Trophoblast cell (in vitro differentiated cells and primary cell): ENCODE data around the gene UROS.

Source experiments
- DNase-seq, 2 donors: peaks; one replicate each; pipeline ENCODE4 v3.0.0-alpha.2; 2016
- H2AFZ ChIP-seq: 2 replicates; pipeline ENCODE4 v1.6.1; 2013; ENCODE audit warnings: low read length, moderate library complexity, mild to moderate bottlenecking; ENCODE audit not compliant: insufficient read depth, poor library complexity
- H2AK5ac ChIP-seq: 2 replicates; pipeline ENCODE4 v1.6.1; 2013; ENCODE audit warnings: mild to moderate bottlenecking, low read length
- H2BK120ac ChIP-seq: 2 replicates; pipeline ENCODE4 v1.6.1; 2013; ENCODE audit warnings: low read length, mild to moderate bottlenecking, moderate library complexity; ENCODE audit not compliant: insufficient read depth, poor library complexity
- H2BK12ac ChIP-seq: 2 replicates; pipeline ENCODE4 v1.6.1; 2013; ENCODE audit warnings: mild to moderate bottlenecking, low read length, moderate library complexity
- H2BK5ac ChIP-seq: 2 replicates; pipeline ENCODE4 v1.6.1; 2013; ENCODE audit warnings: low read length, low read depth, moderate library complexity, mild to moderate bottlenecking; ENCODE audit not compliant: poor library complexity
- H3K14ac ChIP-seq: 2 replicates; pipeline ENCODE4 v1.6.1; 2013; ENCODE audit warnings: mild to moderate bottlenecking, low read length
- H3K18ac ChIP-seq: 2 replicates; pipeline ENCODE4 v1.6.1; 2013; ENCODE audit warnings: mild to moderate bottlenecking, low read length
- H3K23ac ChIP-seq: 2 replicates; pipeline ENCODE4 v1.6.1; 2013; ENCODE audit warnings: low read length
- H3K27ac ChIP-seq: 2 replicates; pipeline ENCODE4 v1.5.1; 2013; ENCODE audit warnings: low read depth, mild to moderate bottlenecking, inconsistent platforms, low read length, moderate library complexity
- H3K27me3 ChIP-seq: 2 replicates; pipeline ENCODE4 v1.6.1; 2013; ENCODE audit warnings: inconsistent platforms, mild to moderate bottlenecking, low read length, moderate library complexity; ENCODE audit not compliant: insufficient read depth
- H3K36me3 ChIP-seq, 2 experiments: 1 replicate in 1 of 2; 2 replicates in 1 of 2; pipeline ENCODE4 v1.6.1; 2013; ENCODE audit warnings: low read length in 2 of 2, mild to moderate bottlenecking in 2 of 2, moderate library complexity in 1 of 2; ENCODE audit not compliant: insufficient read depth in 2 of 2, control insufficient read depth in 1 of 2
- H3K4ac ChIP-seq: 2 replicates; pipeline ENCODE4 v1.6.1; 2013; ENCODE audit warnings: low read depth, mild to moderate bottlenecking, low read length, moderate library complexity
- H3K4me1 ChIP-seq, 2 experiments: 1 replicate in 1 of 2; 2 replicates in 1 of 2; pipeline ENCODE4 v1.6.1; 2013; ENCODE audit warnings: low read length in 2 of 2, mild to moderate bottlenecking in 2 of 2, moderate library complexity in 1 of 2; ENCODE audit not compliant: insufficient read depth in 2 of 2, control insufficient read depth in 1 of 2
- H3K4me2 ChIP-seq: 2 replicates; pipeline ENCODE4 v1.6.1; 2013; ENCODE audit warnings: inconsistent platforms, mild to moderate bottlenecking, low read length, moderate library complexity
- H3K4me3 ChIP-seq: 2 replicates; pipeline ENCODE4 v1.5.1; 2013; ENCODE audit warnings: mild to moderate bottlenecking, low read depth, low read length, inconsistent platforms
- H3K79me1 ChIP-seq: one replicate; pipeline ENCODE4 v1.6.1; 2013; ENCODE audit warnings: low read length
- H3K79me2 ChIP-seq: 2 replicates; pipeline ENCODE4 v1.6.1; 2013; ENCODE audit warnings: low read length, mild to moderate bottlenecking; ENCODE audit not compliant: control insufficient read depth, insufficient read depth, poor library complexity
- H3K9ac ChIP-seq: 2 replicates; pipeline ENCODE4 v1.6.1; 2013; ENCODE audit warnings: mild to moderate bottlenecking, low read length
- H3K9me3 ChIP-seq: 2 replicates; pipeline ENCODE4 v1.6.1; 2013; ENCODE audit warnings: low read depth, mild to moderate bottlenecking, control low read depth, inconsistent platforms, low read length; ENCODE audit not compliant: insufficient read depth
- H4K12ac ChIP-seq: 2 replicates; pipeline ENCODE4 v1.6.1; 2013; ENCODE audit warnings: low read depth, mild to moderate bottlenecking, low read length, moderate library complexity
- H4K8ac ChIP-seq: 2 replicates; pipeline ENCODE4 v1.6.1; 2013; ENCODE audit warnings: low read depth, mild to moderate bottlenecking, low read length, moderate library complexity
- H4K91ac ChIP-seq: one replicate; pipeline ENCODE4 v1.6.1; 2013; ENCODE audit warnings: low read depth, mild to moderate bottlenecking, low read length, moderate library complexity
- WGBS: extraction: QIAGEN DNeasy Blood & Tissue Kit; methylation state at CpG from one replicate; pipeline ENCODE4 v1.1.7; 2013; ENCODE audit warnings: missing lambda C conversion rate; ENCODE audit not compliant: insufficient read length, insufficient coverage; ENCODE audit errors: extremely low coverage; 5-methylcytosine and 5-hydroxymethylcytosine counted together

UROS gene

DNA sequence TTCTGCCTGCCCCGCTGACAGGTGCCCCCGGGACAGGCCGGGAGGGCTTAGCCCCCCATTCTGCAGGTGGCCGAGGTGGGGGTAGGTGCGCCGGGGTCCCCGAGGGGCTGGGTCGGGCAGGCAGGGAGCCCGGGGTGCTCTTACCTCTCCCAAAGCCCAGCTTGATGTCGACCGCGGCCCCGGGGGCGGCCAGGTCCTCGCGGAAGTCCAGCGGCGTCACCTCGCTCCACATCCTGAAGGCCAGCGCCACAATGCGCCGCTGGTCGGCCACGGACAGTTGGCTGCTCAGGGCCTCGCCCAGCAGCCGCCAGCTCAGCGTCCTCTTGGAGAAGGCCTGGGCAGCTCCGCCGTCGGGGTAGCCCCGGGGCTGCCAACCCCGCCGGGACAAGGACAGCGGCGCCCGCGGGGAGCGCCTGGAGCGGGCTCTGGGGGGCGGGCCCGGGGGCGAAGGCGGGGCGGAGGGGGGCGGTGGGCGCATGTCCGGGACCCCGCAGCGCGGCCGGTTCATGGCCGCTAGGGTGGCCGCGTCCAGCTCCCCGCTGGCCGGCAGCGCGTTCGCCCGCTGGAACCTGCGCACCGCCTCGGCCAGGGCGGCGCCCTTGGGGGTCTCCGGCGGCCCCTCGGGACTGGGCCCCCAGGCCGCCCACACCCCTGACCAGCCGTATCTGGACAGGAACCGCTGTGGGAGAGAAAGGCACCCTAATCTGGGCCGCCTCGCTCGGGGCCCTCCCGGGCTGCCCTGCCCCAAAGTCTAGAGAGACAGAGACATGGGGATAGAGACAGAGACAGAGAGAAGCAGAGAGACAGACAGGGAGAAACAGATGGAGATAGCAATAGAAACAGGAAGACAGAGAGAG, 49.1 kb downstream of the UROS start:
- H2AFZ ChIP-seq, result no peak overlapping the region
- H3K14ac ChIP-seq, result no peak overlapping the region
- DNase-seq, result peak; percentile 21 to 38
- H3K4me2 ChIP-seq, result no peak overlapping the region
- H3K27ac ChIP-seq, result no peak overlapping the region
- no peak overlapping the region for H3K4me3 ChIP-seq
- H2BK12ac ChIP-seq, result no peak overlapping the region
- no peaks in the 10 kb centered on the region for H3K27me3 ChIP-seq
- no peak overlapping the region for H2BK5ac ChIP-seq
- H3K18ac ChIP-seq, result no peak overlapping the region
- no peak overlapping the region for H2AK5ac ChIP-seq
- WGBS, result no CpG with 5 or more reads among the region's 75 CpGs
- H3K36me3 ChIP-seq, result peaks cover 0 to 2% of the 10 kb centered on the region in 2 experiments
- H3K9ac ChIP-seq, result no peak overlapping the region
- H3K79me1 ChIP-seq, result no peaks in the 10 kb centered on the region
- peaks cover 4% of the 10 kb centered on the region for H3K9me3 ChIP-seq
- no peak overlapping the region for H3K23ac ChIP-seq
- no peaks in the 10 kb centered on the region for H3K79me2 ChIP-seq
- H4K8ac ChIP-seq, result no peak overlapping the region
- H3K4me1 ChIP-seq, result no peaks in the 10 kb centered on the region
- no peak overlapping the region for H4K91ac ChIP-seq
- H3K4ac ChIP-seq, result no peak overlapping the region
- H2BK120ac ChIP-seq, result no peak overlapping the region
- H4K12ac ChIP-seq, result no peak overlapping the region

GRCh38 chr10:125772864-125773180, 50.2 kb downstream of the UROS start:
- Histone ChIP-seq H2BK5ac (no peak overlapping the region), H3K36me3 (peaks cover 0 to 2% of the 10 kb centered on the region in 2 experiments), H4K8ac (no peak overlapping the region), H3K27ac (no peak overlapping the region), H2BK12ac (no peak overlapping the region), H3K27me3 (no peaks in the 10 kb centered on the region), H3K14ac (no peak overlapping the region), H3K9me3 (peaks cover 2% of the 10 kb centered on the region), H2AFZ (no peak overlapping the region), H3K18ac (no peak overlapping the region), H4K91ac (no peak overlapping the region), H3K4me1 (no peaks in the 10 kb centered on the region), H3K4me2 (no peak overlapping the region), H3K4me3 (no peak overlapping the region), H4K12ac (no peak overlapping the region), H3K79me2 (no peaks in the 10 kb centered on the region), H2BK120ac (no peak overlapping the region), H3K79me1 (no peaks in the 10 kb centered on the region), H3K9ac (no peak overlapping the region), H3K23ac (no peak overlapping the region), H3K4ac (no peak overlapping the region), H2AK5ac (no peak overlapping the region)
- WGBS, result no CpG with 5 or more reads among the region's 11 CpGs
- no peak for DNase-seq

GRCh38 chr10:125772112-125772863, 50.8 kb downstream of the UROS start:
- H3K79me1 ChIP-seq, result no peaks in the 10 kb centered on the region
- H3K4me2 ChIP-seq, result no peak overlapping the region
- peaks cover 0 to 2% of the 10 kb centered on the region in 2 experiments for H3K36me3 ChIP-seq
- no peak overlapping the region for H2BK12ac ChIP-seq
- no peak overlapping the region for H4K12ac ChIP-seq
- H3K27ac ChIP-seq, result no peak overlapping the region
- H3K4me1 ChIP-seq, result no peaks in the 10 kb centered on the region
- H3K79me2 ChIP-seq, result no peaks in the 10 kb centered on the region
- DNase-seq, result no peak
- no peak overlapping the region for H3K18ac ChIP-seq
- no peak overlapping the region for H4K91ac ChIP-seq
- H3K4ac ChIP-seq, result no peak overlapping the region
- H4K8ac ChIP-seq, result no peak overlapping the region
- no peak overlapping the region for H3K23ac ChIP-seq
- H3K27me3 ChIP-seq, result no peaks in the 10 kb centered on the region
- no peak overlapping the region for H2BK5ac ChIP-seq
- no CpG with 5 or more reads among the region's 28 CpGs for WGBS
- H3K9ac ChIP-seq, result no peak overlapping the region
- H3K14ac ChIP-seq, result no peak overlapping the region
- no peak overlapping the region for H3K4me3 ChIP-seq
- no peak overlapping the region for H2BK120ac ChIP-seq
- no peak overlapping the region for H2AFZ ChIP-seq
- no peak overlapping the region for H2AK5ac ChIP-seq
- H3K9me3 ChIP-seq, result peaks cover 2% of the 10 kb centered on the region

GRCh38 chr10:125770844-125771243, 52.2 kb downstream of the UROS start:
- H3K4ac ChIP-seq, result no peak overlapping the region
- no peaks in the 10 kb centered on the region for H3K79me2 ChIP-seq
- H2BK12ac ChIP-seq, result no peak overlapping the region
- H3K4me3 ChIP-seq, result no peak overlapping the region
- H3K18ac ChIP-seq, result no peak overlapping the region
- H2BK5ac ChIP-seq, result no peak overlapping the region
- H2AK5ac ChIP-seq, result no peak overlapping the region
- H3K27ac ChIP-seq, result no peak overlapping the region
- H4K8ac ChIP-seq, result no peak overlapping the region
- WGBS, result no CpG with 5 or more reads among the region's 5 CpGs
- no peak overlapping the region for H3K14ac ChIP-seq
- H3K23ac ChIP-seq, result no peak overlapping the region
- DNase-seq, result no peak
- no peak overlapping the region for H3K4me2 ChIP-seq
- no peaks in the 10 kb centered on the region for H3K4me1 ChIP-seq
- no peak overlapping the region for H3K9ac ChIP-seq
- peaks cover 2% of the 10 kb centered on the region for H3K9me3 ChIP-seq
- H3K27me3 ChIP-seq, result no peaks in the 10 kb centered on the region
- no peak overlapping the region for H4K12ac ChIP-seq
- peaks cover 0 to 6% of the 10 kb centered on the region in 2 experiments for H3K36me3 ChIP-seq
- no peak overlapping the region for H2BK120ac ChIP-seq
- no peak overlapping the region for H2AFZ ChIP-seq
- H4K91ac ChIP-seq, result no peak overlapping the region
- H3K79me1 ChIP-seq, result no peaks in the 10 kb centered on the region
